Measurements from ENCODE around the gene PDCD6IP. TPM values are rescaled to one million over a fixed set of nuclear protein-coding genes. Genes with fewer than 3 reads are reported as not detected.
A peak's percentile ranks its signal among the peaks of the same experiment; 100 is the strongest.
"Not testable (repeated sequence)": the region's sequence is repeated elsewhere in the genome, so short reads cannot be mapped to it uniquely, and the experiment has no call there.

PDCD6IP gene
- total RNA-seq, 1 experiment from 2014 or later: 202 TPM

GRCh38 chr3:33795131-33795530 lies 3.3 kb upstream of the PDCD6IP start:
- no peak for DNase-seq (ENCODE audit: low read depth)

- DNase-seq (ENCODE audit: low read depth): no peak
Measured at GRCh38 chr3:33795856-33796536, 2.4 kb upstream of the PDCD6IP start.

- no peak for DNase-seq (ENCODE audit: low read depth)
Measured at GRCh38 chr3:33798113-33798417, 365 bp upstream of the PDCD6IP start.

GRCh38 chr3:33799202-33799551 lies 747 bp downstream of the PDCD6IP start:
- DNase-seq (ENCODE audit: low read depth): no peak

GRCh38 chr3:33803252-33803651 lies 4.8 kb downstream of the PDCD6IP start:
- no peak for DNase-seq (ENCODE audit: low read depth)

- no peak for DNase-seq (ENCODE audit: low read depth)
Measured at GRCh38 chr3:33803894-33804526, 5.6 kb downstream of the PDCD6IP start.

GRCh38 chr3:33807191-33807590 lies 8.8 kb downstream of the PDCD6IP start:
- DNase-seq (ENCODE audit: low read depth): no peak

GRCh38 chr3:33808559-33808958 lies 10.1 kb downstream of the PDCD6IP start:
- no peak for DNase-seq (ENCODE audit: low read depth)

- no peak for DNase-seq (ENCODE audit: low read depth)
Measured at GRCh38 chr3:33810545-33810944, 12.1 kb downstream of the PDCD6IP start.

GRCh38 chr3:33821989-33822388 lies 23.6 kb downstream of the PDCD6IP start:
- no peak for DNase-seq (ENCODE audit: low read depth)

GRCh38 chr3:33823821-33824220 lies 25.4 kb downstream of the PDCD6IP start:
- no peak for DNase-seq (ENCODE audit: low read depth)

- no peak for DNase-seq (ENCODE audit: low read depth)
Measured at GRCh38 chr3:33825111-33825510, 26.7 kb downstream of the PDCD6IP start.

- no peak for DNase-seq (ENCODE audit: low read depth)
Measured at GRCh38 chr3:33826206-33826605, 27.8 kb downstream of the PDCD6IP start.

- no peak for DNase-seq (ENCODE audit: low read depth)
Measured at GRCh38 chr3:33826688-33827087, 28.3 kb downstream of the PDCD6IP start.

GRCh38 chr3:33829720-33830119 lies 31.3 kb downstream of the PDCD6IP start:
- no peak for DNase-seq (ENCODE audit: low read depth)

GRCh38 chr3:33831053-33831452 lies 32.6 kb downstream of the PDCD6IP start:
- DNase-seq (ENCODE audit: low read depth): peak; percentile 63

GRCh38 chr3:33833408-33834095 lies 35.1 kb downstream of the PDCD6IP start:
- no peak for DNase-seq (ENCODE audit: low read depth)

- no peak for DNase-seq (ENCODE audit: low read depth)
Measured at GRCh38 chr3:33834096-33834453, 35.6 kb downstream of the PDCD6IP start.

GRCh38 chr3:33837182-33837581 lies 38.8 kb downstream of the PDCD6IP start:
- not testable (repeated sequence) for DNase-seq (ENCODE audit: low read depth)

- DNase-seq (ENCODE audit: low read depth): no peak
Measured at GRCh38 chr3:33839283-33839682, 40.9 kb downstream of the PDCD6IP start.

- no peak for DNase-seq (ENCODE audit: low read depth)
Measured at GRCh38 chr3:33840179-33840578, 41.7 kb downstream of the PDCD6IP start.

GRCh38 chr3:33848624-33849347 lies 50.4 kb downstream of the PDCD6IP start:
- no peak for DNase-seq (ENCODE audit: low read depth)

GRCh38 chr3:33850599-33850998 lies 52.2 kb downstream of the PDCD6IP start:
- peak; percentile 16 for DNase-seq (ENCODE audit: low read depth)

Measured in LHCN-M2 (cell line).